Measurements from ENCODE around the gene ZCCHC24. TPM values are rescaled to one million over a fixed set of nuclear protein-coding genes. Genes with fewer than 3 reads are reported as not detected.
A peak's percentile ranks its signal among the peaks of the same experiment; 100 is the strongest.

ZCCHC24 gene
- total RNA-seq, 1 experiment from 2014 or later = 6.0 TPM

DNA sequence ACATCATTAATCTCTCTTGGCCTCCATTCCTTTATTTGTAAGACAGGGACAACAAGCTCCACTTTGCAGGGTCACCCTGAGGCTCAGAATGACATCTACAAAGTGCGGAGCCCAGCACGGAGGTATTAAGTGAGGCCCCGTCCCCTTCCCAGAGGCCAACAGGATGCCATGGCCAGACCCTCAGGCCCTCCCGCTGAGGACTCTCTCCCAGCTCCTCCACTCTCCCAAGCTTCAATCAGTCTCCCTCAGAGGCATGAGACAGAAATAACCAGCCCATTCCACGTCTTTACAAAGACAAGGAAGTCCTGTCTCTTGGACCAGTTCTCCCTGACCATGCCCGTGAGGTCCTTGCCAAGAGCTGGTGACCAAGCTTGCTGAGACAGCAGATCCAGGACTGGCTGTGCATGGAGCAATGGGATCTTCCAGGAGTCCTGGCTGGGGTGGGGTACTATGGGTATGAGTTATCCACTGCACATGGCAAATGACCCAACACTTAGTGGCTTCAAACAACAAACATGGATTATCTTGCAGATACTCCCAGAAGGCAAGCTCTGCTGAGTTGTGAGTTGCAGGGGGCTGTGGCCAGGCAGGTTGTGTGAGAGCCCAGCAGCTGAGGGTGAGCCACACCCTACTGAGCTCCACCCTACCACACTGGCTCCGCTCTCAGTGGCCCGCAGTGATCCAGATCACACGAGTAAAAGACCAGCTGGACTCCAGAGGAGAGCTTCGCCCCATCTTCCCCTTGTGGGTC lies 102.4 kb downstream of the ZCCHC24 start:
- Histone ChIP-seq H3K4me2 (no peak overlapping the region), H4K20me1 (ENCODE audit: insufficient read depth) (no peaks in the 10 kb centered on the region), H3K27ac (no peak overlapping the region), H3F3A (ENCODE audit: insufficient read depth, low read depth) (peaks cover 5% of the 10 kb centered on the region; the same call in 1 of the 2 replicates), H3K27me3 (ENCODE audit: insufficient read depth, low read depth) (no peaks in the 10 kb centered on the region), H3K9me2 (ENCODE audit: insufficient read depth) (no peaks in the 10 kb centered on the region), H3K36me3 (ENCODE audit: low read depth) (no peaks in the 10 kb centered on the region), H3K4me3 (no peak overlapping the region), H2AFZ (no peak overlapping the region), H3K4me1 (replicated peaks; ENCODE audit: insufficient read depth) (peaks cover 13% of the 10 kb centered on the region), H3K79me2 (ENCODE audit: low read depth) (peaks cover 6% of the 10 kb centered on the region), H3K9me3 (ENCODE audit: insufficient read depth, low read depth) (no peaks in the 10 kb centered on the region)
- POLR2A ChIA-PET (ENCODE audit: unreplicated experiment) = interaction anchor here (0.5 to 0.6 kb wide), 2 partner anchors 305 to 863 kb away, joined by 6 to 7 read pairs; no protein-coding TSS in a partner anchor
- intact Hi-C loops (cut with micrococcal nuclease; ENCODE audit: unreplicated experiment) = no loop called here
- no TSS peak for BruUV-seq (replicated peaks)
- DNase-seq = peak in 1 of 2 experiments; percentile 51
- CTCF ChIA-PET = interaction anchor here (0.6 kb wide), 1 partner anchor 22 kb away, joined by 3 read pairs; no protein-coding TSS in a partner anchor
- no peak for TF ChIP-seq EZH2 (IDR thresholded peaks at IDR 0.05; ENCODE audit: low read depth)

GRCh38 chr10:79342295-79342761 lies 103.1 kb downstream of the ZCCHC24 start:
- H3K27ac ChIP-seq = no peak overlapping the region
- peaks cover 13% of the 10 kb centered on the region for H3K4me1 ChIP-seq (replicated peaks; ENCODE audit: insufficient read depth)
- no peak overlapping the region for H3K4me3 ChIP-seq
- H3K27me3 ChIP-seq (ENCODE audit: insufficient read depth, low read depth) = no peaks in the 10 kb centered on the region
- POLR2A ChIA-PET (ENCODE audit: unreplicated experiment) = no interaction called here
- H3K9me3 ChIP-seq (ENCODE audit: insufficient read depth, low read depth) = no peaks in the 10 kb centered on the region
- no peaks in the 10 kb centered on the region for H4K20me1 ChIP-seq (ENCODE audit: insufficient read depth)
- CTCF ChIA-PET = interaction anchor here (0.6 kb wide), 1 partner anchor 21 kb away, joined by 3 read pairs; no protein-coding TSS in a partner anchor
- no peak for DNase-seq
- intact Hi-C loops (cut with micrococcal nuclease; ENCODE audit: unreplicated experiment) = no loop called here
- no peak overlapping the region for H2AFZ ChIP-seq
- H3K36me3 ChIP-seq (ENCODE audit: low read depth) = no peaks in the 10 kb centered on the region
- no peaks in the 10 kb centered on the region for H3K9me2 ChIP-seq (ENCODE audit: insufficient read depth)
- no peaks in the 10 kb centered on the region for H3K79me2 ChIP-seq (ENCODE audit: low read depth)
- TF ChIP-seq EZH2 (IDR thresholded peaks at IDR 0.05; ENCODE audit: low read depth) = no peak
- TF ChIP-seq, protein P1, sequence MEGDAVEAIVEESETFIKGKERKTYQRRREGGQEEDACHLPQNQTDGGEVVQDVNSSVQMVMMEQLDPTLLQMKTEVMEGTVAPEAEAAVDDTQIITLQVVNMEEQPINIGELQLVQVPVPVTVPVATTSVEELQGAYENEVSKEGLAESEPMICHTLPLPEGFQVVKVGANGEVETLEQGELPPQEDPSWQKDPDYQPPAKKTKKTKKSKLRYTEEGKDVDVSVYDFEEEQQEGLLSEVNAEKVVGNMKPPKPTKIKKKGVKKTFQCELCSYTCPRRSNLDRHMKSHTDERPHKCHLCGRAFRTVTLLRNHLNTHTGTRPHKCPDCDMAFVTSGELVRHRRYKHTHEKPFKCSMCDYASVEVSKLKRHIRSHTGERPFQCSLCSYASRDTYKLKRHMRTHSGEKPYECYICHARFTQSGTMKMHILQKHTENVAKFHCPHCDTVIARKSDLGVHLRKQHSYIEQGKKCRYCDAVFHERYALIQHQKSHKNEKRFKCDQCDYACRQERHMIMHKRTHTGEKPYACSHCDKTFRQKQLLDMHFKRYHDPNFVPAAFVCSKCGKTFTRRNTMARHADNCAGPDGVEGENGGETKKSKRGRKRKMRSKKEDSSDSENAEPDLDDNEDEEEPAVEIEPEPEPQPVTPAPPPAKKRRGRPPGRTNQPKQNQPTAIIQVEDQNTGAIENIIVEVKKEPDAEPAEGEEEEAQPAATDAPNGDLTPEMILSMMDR (conservative IDR thresholded peaks at IDR 0.05) = no peak
- no TSS peak for BruUV-seq (replicated peaks)
- peaks cover 5% of the 10 kb centered on the region; the same call in 1 of the 2 replicates for H3F3A ChIP-seq (ENCODE audit: insufficient read depth, low read depth)
- no peak overlapping the region for H3K4me2 ChIP-seq

DNA sequence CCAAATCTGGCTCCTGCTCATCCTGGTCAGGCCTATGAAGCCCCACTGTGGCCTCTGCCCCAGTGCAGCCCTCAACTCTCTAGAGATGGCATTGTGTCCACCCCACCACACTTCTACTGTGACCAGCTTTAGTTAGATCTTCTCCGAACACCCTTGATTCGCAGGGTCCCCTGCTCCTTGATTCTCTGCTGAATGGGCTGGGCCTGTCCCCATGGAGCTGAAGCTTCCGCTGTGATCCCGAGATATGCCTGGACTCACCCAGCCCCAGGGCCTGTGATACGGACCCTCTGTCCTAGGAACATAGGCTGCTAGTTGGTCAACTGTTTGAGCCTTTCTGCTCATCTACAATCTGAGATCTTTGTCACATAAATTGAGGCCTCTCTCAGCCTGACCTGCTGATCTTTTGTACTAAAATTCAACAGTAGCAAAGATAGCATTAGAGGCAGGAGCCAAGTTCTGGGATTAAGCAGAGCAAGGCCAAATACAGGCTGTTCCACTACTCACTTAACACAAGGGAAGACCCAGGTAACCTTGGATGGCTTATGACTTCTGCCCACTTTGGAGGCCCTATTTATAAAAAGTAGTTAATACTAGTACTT lies 104.7 kb downstream of the ZCCHC24 start:
- no peak overlapping the region for H3K4me3 ChIP-seq
- H3K79me2 ChIP-seq (ENCODE audit: low read depth) = no peaks in the 10 kb centered on the region
- BruUV-seq (replicated peaks) = no TSS peak
- no peaks in the 10 kb centered on the region for H3K9me2 ChIP-seq (ENCODE audit: insufficient read depth)
- ChIA-PET POLR2A (ENCODE audit: unreplicated experiment) (no interaction called here), CTCF (interaction anchor here (0.6 kb wide), 1 partner anchor 732 kb away, joined by 4 read pairs; no protein-coding TSS in a partner anchor)
- H2AFZ ChIP-seq = no peak overlapping the region
- H3K4me2 ChIP-seq = no peak overlapping the region
- no peak for DNase-seq
- H3F3A ChIP-seq (ENCODE audit: insufficient read depth, low read depth) = no peaks in the 10 kb centered on the region
- H3K27ac ChIP-seq = no peak overlapping the region
- H3K36me3 ChIP-seq (ENCODE audit: low read depth) = no peaks in the 10 kb centered on the region
- H4K20me1 ChIP-seq (ENCODE audit: insufficient read depth) = no peaks in the 10 kb centered on the region
- intact Hi-C loops (cut with micrococcal nuclease; ENCODE audit: unreplicated experiment) = no loop called here
- no peaks in the 10 kb centered on the region for H3K9me3 ChIP-seq (ENCODE audit: insufficient read depth, low read depth)
- TF ChIP-seq EZH2 (IDR thresholded peaks at IDR 0.05; ENCODE audit: low read depth) = no peak
- TF ChIP-seq, protein P1 (conservative IDR thresholded peaks at IDR 0.05) = no peak
- no peaks in the 10 kb centered on the region for H3K27me3 ChIP-seq (ENCODE audit: insufficient read depth, low read depth)
- H3K4me1 ChIP-seq (replicated peaks; ENCODE audit: insufficient read depth) = 0 out of 2 replicates have a peak, but pooled peaks cover 3% of the 10 kb centered on the region

Measured in PC-9 (cell line).